GM12878 (cell line): ENCODE results near the gene DUS4L. TPM values are rescaled to one million over a fixed set of nuclear protein-coding genes. Genes with fewer than 3 reads are reported as not detected.

ENCODE experiments used
- ATAC-seq: fragments of 200-7000 bp; cut with Tn5 transposase; 3 replicates; pipeline ENCODE4 v1.9.1; 2020; ENCODE audit warnings: mild to moderate bottlenecking, moderate library complexity
- BruUV-seq: library from RNA; stranded (reverse); fragments of 400-500 nt; replicated peaks from 2 replicates; lab custom pipeline; 2021; lab: Mats Ljungman, UMichigan
- CTCF ChIA-PET: fragments of 300-600 bp; sonication (Branson Sonifier 250); formaldehyde crosslinking; extraction: SDS; loops from one replicate; lab custom pipeline; 2021; ENCODE audit warnings: inconsistent platforms; lab: Yijun Ruan, JAX
- POLR2A ChIA-PET: fragments of 350-600 bp; formaldehyde crosslinking; extraction: SDS; loops from one replicate; lab custom pipeline; 2021; ENCODE audit warnings: inconsistent platforms; lab: Charles Lee
- RAD21 ChIA-PET: fragments of 300-600 bp; sonication (Branson Sonifier 250); formaldehyde crosslinking; loops from one replicate; lab custom pipeline; 2023; ENCODE audit warnings: antibody characterized with exemption; ENCODE audit not compliant: unreplicated experiment; lab: Charles Lee
- SMC1A ChIA-PET: fragments of 300-600 bp; sonication (Branson Sonifier 250); formaldehyde crosslinking; loops from one replicate; lab custom pipeline; 2023; ENCODE audit not compliant: unreplicated experiment, uncharacterized antibody; lab: Charles Lee
- DNase-seq: peaks from one replicate; pipeline ENCODE4 v3.0.0-alpha.2; 2011; ENCODE audit warnings: low read depth, low spot score
- FAIRE-seq: peaks from 3 replicates; lab custom pipeline; 2011; peaks lifted over from hg19 to GRCh38; lab: Jason Lieb, UNC
- H2AFZ ChIP-seq: 2 replicates; pipeline ENCODE4 v1.6.0; 2011; ENCODE audit warnings: low read depth, low read length, control low read depth; ENCODE audit not compliant: control insufficient read depth
- H3K27ac ChIP-seq: 2 replicates; pipeline ENCODE4 v1.5.1; 2011; ENCODE audit warnings: control low read depth; ENCODE audit not compliant: control insufficient read depth, insufficient read depth
- H3K27me3 ChIP-seq, 2 experiments: replicated peaks in 1 of 2; 2 replicates each; pipeline versions ENCODE4 v1.6.0 to v1.6.1; 2011; ENCODE audit warnings: low read length in 1 of 2; ENCODE audit not compliant: control insufficient read depth in 2 of 2, insufficient read depth in 2 of 2
- H3K36me3 ChIP-seq, 2 experiments: 2 replicates each; pipeline ENCODE4 v1.5.1; 2011; ENCODE audit warnings: low read length in 1 of 2; ENCODE audit not compliant: control insufficient read depth in 2 of 2, insufficient read depth in 2 of 2
- H3K4me1 ChIP-seq: 2 replicates; pipeline ENCODE4 v1.6.1; 2011; ENCODE audit warnings: mild to moderate bottlenecking, low read length, moderate library complexity, mixed read lengths; ENCODE audit not compliant: control insufficient read depth, insufficient read depth
- H3K4me2 ChIP-seq: 2 replicates; pipeline ENCODE4 v1.6.0; 2011; ENCODE audit warnings: control low read depth; ENCODE audit not compliant: control insufficient read depth, insufficient read depth
- H3K4me3 ChIP-seq: fragments of 200-600 bp; sonication (generic); 2 replicates; pipeline ENCODE4 v1.5.1; 2016
- H3K79me2 ChIP-seq: 2 replicates; pipeline ENCODE4 v1.6.0; 2011; ENCODE audit warnings: low read length; ENCODE audit not compliant: control insufficient read depth, insufficient read depth
- H3K9ac ChIP-seq: 2 replicates; pipeline ENCODE4 v1.8.0; 2011; ENCODE audit warnings: low read length, control low read depth, mixed read lengths; ENCODE audit not compliant: control insufficient read depth, insufficient read depth
- H3K9me3 ChIP-seq: replicated peaks from 3 replicates; pipeline ENCODE4 v1.5.1; 2011; ENCODE audit warnings: mild to moderate bottlenecking, low read length; ENCODE audit not compliant: control insufficient read depth, insufficient read depth
- H4K20me1 ChIP-seq: 2 replicates; pipeline ENCODE4 v1.6.0; 2011; ENCODE audit not compliant: control insufficient read depth, insufficient read depth
- BCLAF1 ChIP-seq: fragments of 450-650 bp; IDR thresholded peaks from 2 replicates; pipeline ENCODE4 v1.6.1; 2017; ENCODE audit warnings: antibody characterized with exemption, mild to moderate bottlenecking, moderate library complexity
- ESRRA ChIP-seq: IDR thresholded peaks from 2 replicates; pipeline ENCODE4 v1.6.1; 2012; ENCODE audit warnings: mild to moderate bottlenecking, low read length, improper control_type of control experiment
- FOS ChIP-seq: IDR thresholded peaks from 3 replicates; pipeline ENCODE4 v1.6.1; 2011; ENCODE audit warnings: borderline replicate concordance; ENCODE audit not compliant: insufficient read length; ENCODE audit errors: extremely low read depth
- SMARCA5 ChIP-seq: fragments of 450-650 bp; IDR thresholded peaks from 2 replicates; pipeline ENCODE4 v1.6.1; 2017; ENCODE audit warnings: mild to moderate bottlenecking
- SP1 ChIP-seq: IDR thresholded peaks from one replicate; pipeline ENCODE4 v1.6.1; 2011; ENCODE audit warnings: low read depth, low read length
- SREBF1 ChIP-seq: IDR thresholded peaks from 2 replicates; pipeline ENCODE4 v1.6.1; 2012; ENCODE audit warnings: mild to moderate bottlenecking, low read length
- SUZ12 ChIP-seq: fragments of 200-600 bp; sonication (generic); IDR thresholded peaks from one replicate; pipeline ENCODE4 v1.6.1; 2018; ENCODE audit warnings: antibody characterized with exemption, mild to moderate bottlenecking; ENCODE audit not compliant: unreplicated experiment
- YBX1 ChIP-seq: fragments of 450-650 bp; IDR thresholded peaks from 2 replicates; pipeline ENCODE4 v1.6.1; 2016; ENCODE audit warnings: antibody characterized with exemption
- whole genome bisulfite sequencing: methylation state at CpG from one replicate; pipeline ENCODE4 v1.1.6; 2016; ENCODE audit warnings: low lambda C conversion rate; ENCODE audit not compliant: insufficient replicate concordance, insufficient coverage; ENCODE audit errors: missing lambda C conversion rate; 5-methylcytosine and 5-hydroxymethylcytosine counted together
- in situ Hi-C: fragments of 300-500 bp; cut with MboI; formaldehyde crosslinking; loops from 9 replicates; pipeline ENCODE4 v1.14.3; 2018; ENCODE audit warnings: mixed read lengths
- intact Hi-C: fragments of 100-400 bp; cut with micrococcal nuclease; formaldehyde crosslinking; loops from one replicate; pipeline ENCODE4 v1.14.2; 2022; ENCODE audit not compliant: unreplicated experiment
- polyA plus RNA-seq, 11 experiments: library from polyadenylated mRNA; depleted of rRNA in 4 of 11; unstranded in 6 of 11; stranded (reverse) in 5 of 11; fragments of >200 nt; fragmentation: Nextera tagmentation in 4 of 11; fragmentation: Illumina TruSeq in 1 of 11; extraction: Ambion mirVana in 4 of 11; extraction: Trizol in 1 of 11; gene quantifications; 1 replicate in 1 of 11; 2 replicates in 10 of 11; pipeline versions ENCODE4 v1.2.1 to v1.2.3, GENCODE V29; 2011 to 2016; ENCODE audit warnings: inconsistent platforms in 2 of 11, missing spikeins in 2 of 11, low read depth in 1 of 11
- total RNA-seq, 4 experiments: library from RNA; depleted of rRNA in 3 of 4; stranded (reverse); fragments of >200 nt in 3 of 4; fragmentation: Illumina TruSeq in 1 of 4; extraction: Trizol in 1 of 4; gene quantifications; 2 replicates each; pipeline versions ENCODE4 v1.2.1 to v1.2.3, GENCODE V29; 2013 to 2021
- TF ChIP-seq, protein P1 (sequence below): fragments of 450-650 bp; IDR thresholded peaks from 2 replicates; pipeline ENCODE4 v1.6.1; 2018; ENCODE audit warnings: borderline replicate concordance, mild to moderate bottlenecking; ENCODE audit not compliant: partially characterized antibody
- TF ChIP-seq, protein P2 (sequence below): fragments of 450-650 bp; IDR thresholded peaks from 2 replicates; pipeline ENCODE4 v1.6.1; 2017; ENCODE audit warnings: borderline replicate concordance

DUS4L gene
- total and polyA plus RNA-seq, 10 of the 15 experiments (the other 5 are each of a cell fraction or from before 2014, with no cell fraction given) = 5.3 to 15.3 (median 12.8) TPM

- RAD21 ChIA-PET = no interaction called here
- Histone ChIP-seq H3K27ac (no peak overlapping the region), H4K20me1 (no peaks in the 10 kb centered on the region), H3K4me3 (0 out of 2 replicates have a peak overlapping the region, but pooled peaks have one; percentile 17), H3K4me2 (peak overlapping the region; percentile 92), H3K9me3 (no peaks in the 10 kb centered on the region), H3K4me1 (no peaks in the 10 kb centered on the region; the same call in 1 of the 2 replicates)
- no TSS peak for BruUV-seq
- in situ Hi-C loops (no loop called here), intact Hi-C loops (loop anchor here (10.0 kb wide), 1 partner anchor 143 kb away; no protein-coding TSS in a partner anchor)
- SMC1A ChIA-PET = interaction anchor here (1.3 kb wide), 1 partner anchor 42 kb away, joined by 3 read pairs; no protein-coding TSS in a partner anchor
- TF ChIP-seq ESRRA (no peak), FOS (no peak), SP1 (no peak), SREBF1 (no peak), BCLAF1 (no peak), SMARCA5 (no peak), YBX1 (no peak), SUZ12 (no peak)
- TF ChIP-seq, protein P1, sequence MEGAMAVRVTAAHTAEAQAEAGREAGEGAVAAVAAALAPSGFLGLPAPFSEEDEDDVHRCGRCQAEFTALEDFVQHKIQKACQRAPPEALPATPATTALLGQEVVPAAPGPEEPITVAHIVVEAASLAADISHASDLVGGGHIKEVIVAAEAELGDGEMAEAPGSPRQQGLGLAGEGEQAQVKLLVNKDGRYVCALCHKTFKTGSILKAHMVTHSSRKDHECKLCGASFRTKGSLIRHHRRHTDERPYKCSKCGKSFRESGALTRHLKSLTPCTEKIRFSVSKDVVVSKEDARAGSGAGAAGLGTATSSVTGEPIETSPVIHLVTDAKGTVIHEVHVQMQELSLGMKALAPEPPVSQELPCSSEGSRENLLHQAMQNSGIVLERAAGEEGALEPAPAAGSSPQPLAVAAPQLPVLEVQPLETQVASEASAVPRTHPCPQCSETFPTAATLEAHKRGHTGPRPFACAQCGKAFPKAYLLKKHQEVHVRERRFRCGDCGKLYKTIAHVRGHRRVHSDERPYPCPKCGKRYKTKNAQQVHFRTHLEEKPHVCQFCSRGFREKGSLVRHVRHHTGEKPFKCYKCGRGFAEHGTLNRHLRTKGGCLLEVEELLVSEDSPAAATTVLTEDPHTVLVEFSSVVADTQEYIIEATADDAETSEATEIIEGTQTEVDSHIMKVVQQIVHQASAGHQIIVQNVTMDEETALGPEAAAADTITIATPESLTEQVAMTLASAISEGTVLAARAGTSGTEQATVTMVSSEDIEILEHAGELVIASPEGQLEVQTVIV = no peak
- TF ChIP-seq, protein P2, sequence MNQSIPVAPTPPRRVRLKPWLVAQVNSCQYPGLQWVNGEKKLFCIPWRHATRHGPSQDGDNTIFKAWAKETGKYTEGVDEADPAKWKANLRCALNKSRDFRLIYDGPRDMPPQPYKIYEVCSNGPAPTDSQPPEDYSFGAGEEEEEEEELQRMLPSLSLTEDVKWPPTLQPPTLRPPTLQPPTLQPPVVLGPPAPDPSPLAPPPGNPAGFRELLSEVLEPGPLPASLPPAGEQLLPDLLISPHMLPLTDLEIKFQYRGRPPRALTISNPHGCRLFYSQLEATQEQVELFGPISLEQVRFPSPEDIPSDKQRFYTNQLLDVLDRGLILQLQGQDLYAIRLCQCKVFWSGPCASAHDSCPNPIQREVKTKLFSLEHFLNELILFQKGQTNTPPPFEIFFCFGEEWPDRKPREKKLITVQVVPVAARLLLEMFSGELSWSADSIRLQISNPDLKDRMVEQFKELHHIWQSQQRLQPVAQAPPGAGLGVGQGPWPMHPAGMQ = no peak
- TF ChIP-seq, all 136 proteins: peak for 0
- ChIA-PET POLR2A (interaction anchor here (0.6 to 1.0 kb wide), 2 partner anchors 8 to 540 kb away, joined by 3 to 6 read pairs; no protein-coding TSS in a partner anchor), CTCF (interaction anchor here (0.8 to 2.1 kb wide), 5 partner anchors 15 to 161 kb away, joined by 3 to 6 read pairs (median 3); no protein-coding TSS in a partner anchor)
- Histone ChIP-seq H3K79me2 (peaks cover 6% of the 10 kb centered on the region), H3K9ac (no peak overlapping the region; the same call in 1 of the 2 replicates), H3K27me3 (no peaks in the 10 kb centered on the region), H2AFZ (no peak overlapping the region), H3K36me3 (peaks cover 0 to 2% of the 10 kb centered on the region in 2 experiments; a peak in 1 of 4 replicates)
- DNase-seq (no peak), ATAC-seq (no peak), FAIRE-seq (no peak)
- 96% methylated on average over 5 of the region's 5 CpGs for WGBS
Observed at GRCh38 chr7:107581387-107582013, 17.7 kb downstream of the DUS4L start.
